Adipose tissue (tissue), 3 donors: ENCODE results near the gene JMJD1C. TPM values are rescaled to one million over a fixed set of nuclear protein-coding genes. Genes with fewer than 3 reads are reported as not detected.

Experiments
- H3K27ac ChIP-seq: one replicate; pipeline ENCODE4 v1.5.1; 2013; ENCODE audit warnings: low read depth, low read length
- WGBS, 3 donors: extraction: QIAGEN DNeasy Blood & Tissue Kit; methylation state at CpG; one replicate each; pipeline ENCODE4 v1.1.7; 2013; 5-methylcytosine and 5-hydroxymethylcytosine counted together
- polyA plus RNA-seq, 3 donors: library from polyadenylated mRNA; stranded (reverse); fragments of 200-250 nt; gene quantifications; one replicate each; pipeline ENCODE4 v1.2.3, GENCODE V29; 2013
- donor health status: healthy with polysubstance abuse.
- donor health status: Bipolar disorder and iron deficiency.
- donor health status: healthy.

Gene JMJD1C
- polyA plus RNA-seq, 3 donors, result 14.7 to 39.5 (median 31.1) TPM

DNA sequence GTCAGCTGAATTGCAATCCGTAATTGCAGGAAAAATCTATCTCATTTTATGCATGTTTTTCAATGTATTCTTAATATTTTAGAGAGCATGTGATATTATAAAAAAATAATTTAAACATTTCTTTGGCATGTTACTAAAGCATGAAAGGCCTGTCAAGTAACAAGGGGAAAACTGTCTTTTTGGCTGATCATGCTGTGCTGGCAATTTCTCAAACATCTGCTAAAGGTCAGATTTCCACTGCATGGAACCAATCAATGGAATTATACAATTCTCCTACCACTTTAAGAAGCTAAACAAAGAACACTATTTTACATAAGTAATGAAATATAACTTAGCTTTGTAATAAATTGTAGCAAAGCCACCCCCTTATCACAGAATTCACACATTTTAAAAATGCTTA is 49.4 kb downstream of the JMJD1C start:
- H3K27ac ChIP-seq, result no peak overlapping the region
- 72 to 84% (median 83%) methylated on average over 1 of the region's 1 CpG for WGBS, 3 donors

GRCh38 chr10:63415640-63416244 is 50.0 kb downstream of the JMJD1C start:
- 52 to 53% (median 53%) methylated on average over 5 of the region's 5 CpGs for WGBS, 3 donors
- H3K27ac ChIP-seq, result no peak overlapping the region

DNA sequence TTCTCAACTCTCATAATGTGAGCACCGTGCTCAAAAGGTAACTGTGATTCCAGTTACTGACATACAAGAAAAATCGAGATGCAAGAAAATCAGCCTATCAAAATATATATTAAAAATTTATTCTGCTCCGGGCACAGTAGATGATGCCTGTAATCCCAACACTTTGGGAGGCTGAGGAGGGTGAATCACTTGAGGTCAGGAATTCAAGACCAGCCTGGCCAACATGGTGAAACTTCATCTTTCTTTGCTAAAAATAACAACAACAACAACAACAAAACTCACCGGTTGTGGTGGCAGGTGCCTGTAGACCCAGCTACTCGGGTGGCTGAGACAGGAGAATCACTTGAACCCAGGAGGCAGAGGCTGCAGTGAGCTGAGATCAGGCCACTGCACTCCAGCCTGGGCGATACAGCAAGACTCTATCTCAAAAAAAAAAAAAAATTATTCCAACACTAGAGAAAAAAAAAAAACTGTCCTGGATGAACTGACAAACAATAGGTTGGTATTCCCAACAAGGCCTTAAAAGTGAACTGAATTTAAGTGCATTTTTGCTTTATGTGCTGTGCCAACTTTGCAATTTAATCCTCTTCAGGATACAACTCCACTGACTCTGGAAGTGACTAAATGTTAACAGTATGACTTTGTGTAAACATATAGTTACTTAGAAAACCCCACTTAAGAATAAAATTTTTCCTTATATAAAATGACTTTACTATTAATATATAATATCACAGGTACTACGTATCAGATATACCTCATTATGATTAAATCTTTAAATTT is 51.1 kb downstream of the JMJD1C start:
- no peak overlapping the region for H3K27ac ChIP-seq
- WGBS, 3 donors, result 95 to 97% (median 96%) methylated on average over 7 of the region's 7 CpGs

GRCh38 chr10:63413429-63413828 is 52.3 kb downstream of the JMJD1C start:
- H3K27ac ChIP-seq, result no peak overlapping the region
- 52 to 86% (median 74%) methylated on average over 3 of the region's 3 CpGs for WGBS, 3 donors

DNA sequence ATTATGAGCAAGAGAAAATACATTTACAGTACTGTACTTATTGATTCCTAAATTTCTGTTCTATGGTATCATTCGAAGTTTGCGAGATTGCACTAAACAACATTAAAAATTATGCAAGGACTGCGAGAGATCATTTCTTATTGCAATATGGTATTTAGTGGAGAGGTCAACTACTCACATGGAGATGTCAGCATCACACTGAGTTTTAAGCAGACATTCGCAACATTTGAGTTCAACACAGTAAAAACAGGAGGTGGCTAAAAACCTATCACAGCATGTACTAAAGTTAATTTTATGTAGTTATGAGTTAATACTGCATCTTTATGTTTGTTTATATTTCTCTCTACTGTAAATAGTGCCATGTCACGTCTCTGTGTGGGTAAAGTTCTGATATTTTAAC is 53.5 kb downstream of the JMJD1C start:
- no peak overlapping the region for H3K27ac ChIP-seq
- 84 to 87% (median 85%) methylated on average over 5 of the region's 5 CpGs for WGBS, 3 donors

DNA sequence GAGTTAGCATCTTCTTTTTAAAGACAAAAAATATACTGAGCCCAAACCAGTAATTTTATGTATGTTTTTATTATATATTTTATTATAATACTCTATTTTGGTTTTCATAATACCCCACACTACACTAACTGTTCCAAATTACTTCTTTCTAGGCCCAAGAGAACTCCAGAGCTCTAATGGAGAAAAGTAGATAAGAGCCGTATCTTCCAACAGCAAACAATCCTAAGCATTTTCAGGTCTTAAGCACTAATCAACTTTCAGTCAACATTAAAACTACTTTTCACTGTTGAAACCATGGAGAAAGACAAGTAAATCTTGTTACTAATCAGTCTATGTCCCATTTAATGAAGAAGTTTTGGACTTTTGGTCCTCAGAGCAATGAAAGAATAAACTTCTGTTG is 55.1 kb downstream of the JMJD1C start:
- 53 to 91% (median 90%) methylated on average over 1 of the region's 1 CpG for WGBS, 3 donors
- H3K27ac ChIP-seq, result no peak overlapping the region

DNA sequence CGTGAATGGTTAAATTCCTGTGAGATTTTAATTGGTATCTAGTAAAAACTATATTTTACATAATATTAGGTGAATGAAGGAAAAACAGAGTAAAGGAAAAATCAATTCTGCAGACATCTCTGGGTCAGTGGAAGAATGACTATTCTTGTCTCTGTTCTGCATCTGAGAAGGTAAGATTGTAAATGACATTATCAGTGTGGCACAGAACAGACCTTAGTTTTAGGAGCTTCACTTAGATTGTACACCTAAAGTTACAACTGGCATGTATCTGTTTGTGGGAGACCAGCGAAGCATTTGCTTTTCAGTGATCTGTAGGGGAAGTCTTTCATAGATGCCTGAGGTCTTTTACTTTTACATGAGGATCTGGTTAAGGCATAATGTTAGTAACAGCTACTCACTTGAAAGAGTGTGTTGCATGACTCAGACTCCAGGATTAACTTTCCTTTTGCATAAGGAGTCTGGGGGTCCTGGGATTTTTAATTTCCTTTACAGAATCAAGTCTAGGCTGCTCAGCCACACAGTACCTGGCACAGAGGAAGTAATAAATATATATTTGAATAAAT is 56.2 kb downstream of the JMJD1C start:
- H3K27ac ChIP-seq, result no peak overlapping the region
- WGBS, 3 donors, result 87 to 96% (median 92%) methylated on average over 2 of the region's 2 CpGs

DNA sequence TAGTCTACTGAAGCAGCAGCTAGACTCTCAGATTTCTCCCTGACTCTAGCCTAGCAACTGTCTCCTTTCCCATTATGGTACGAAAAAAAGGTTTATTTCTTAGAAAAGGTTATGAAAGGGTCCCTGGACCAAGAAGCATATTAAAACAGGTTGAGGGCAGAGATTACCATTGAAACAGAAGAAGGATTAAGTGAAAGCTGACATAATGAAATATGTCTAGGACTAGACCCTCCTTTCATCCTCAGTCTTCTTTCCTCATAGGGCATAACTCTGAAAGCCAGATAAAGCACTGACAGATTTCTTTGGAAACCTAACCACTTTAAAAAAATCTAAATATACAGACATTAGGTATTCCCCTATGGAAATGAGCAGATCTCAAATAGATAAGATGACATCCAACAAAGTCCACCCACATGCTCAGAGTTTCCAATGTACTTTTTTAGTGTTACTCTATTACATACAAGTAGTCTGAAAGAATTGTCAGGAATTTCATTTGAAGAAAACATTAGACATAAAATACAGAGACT is 58.6 kb downstream of the JMJD1C start:
- no peak overlapping the region for H3K27ac ChIP-seq
- WGBS, 3 donors, result 92 to 100% (median 100%) methylated on average over 1 of the region's 1 CpG

DNA sequence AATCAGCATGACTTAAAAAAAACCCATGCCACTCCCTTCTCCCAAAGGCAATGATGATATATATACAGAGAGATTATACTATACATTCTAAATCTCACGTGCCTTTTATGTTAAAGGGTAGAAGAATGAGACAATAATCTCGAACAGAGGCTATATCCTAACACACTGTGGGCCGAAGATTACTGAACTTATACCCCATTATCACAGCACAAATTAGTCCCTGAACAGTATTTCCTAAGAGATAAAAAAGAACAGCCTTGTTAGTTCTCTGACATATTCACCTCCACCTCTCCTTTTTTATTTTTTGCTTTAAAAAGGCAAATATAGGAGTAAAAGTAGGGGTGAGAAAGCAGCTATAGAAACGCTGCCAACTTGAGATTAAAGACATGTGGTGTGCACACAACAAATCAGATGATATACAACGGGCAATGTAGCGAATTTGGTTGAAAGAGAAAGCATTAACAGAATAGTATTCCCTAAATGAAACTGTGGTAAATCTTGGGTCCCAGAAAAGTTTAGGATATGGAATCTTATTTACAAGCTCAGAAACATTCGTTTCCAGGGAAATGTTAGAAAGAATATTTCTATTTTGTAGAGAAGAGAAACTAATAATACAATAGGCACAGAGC is 69.5 kb downstream of the JMJD1C start:
- WGBS, 3 donors, result 51 to 64% (median 56%) methylated on average over 7 of the region's 7 CpGs
- no peak overlapping the region for H3K27ac ChIP-seq

DNA sequence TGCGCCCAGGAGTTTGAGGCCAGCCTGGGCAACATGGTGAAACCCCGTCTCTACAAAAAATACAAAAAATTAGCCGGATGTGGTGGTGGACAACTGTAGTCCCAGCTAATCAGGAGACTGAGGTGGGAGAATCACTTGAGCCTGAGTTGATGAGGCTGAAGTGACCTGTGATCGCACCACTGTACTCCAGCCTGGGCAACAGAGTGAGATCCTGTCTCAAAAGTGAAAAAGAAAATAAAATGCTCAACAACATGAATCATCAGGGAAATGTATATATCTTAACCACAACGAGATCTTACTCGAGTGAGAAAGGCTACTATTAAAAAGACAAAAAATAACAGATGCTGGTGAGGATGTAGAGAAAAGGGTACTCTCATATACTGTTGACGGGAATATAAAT is 72.7 kb downstream of the JMJD1C start:
- no peak overlapping the region for H3K27ac ChIP-seq
- 92 to 95% (median 93%) methylated on average over 7 of the region's 7 CpGs for WGBS, 3 donors

GRCh38 chr10:63392224-63392623 is 73.6 kb downstream of the JMJD1C start:
- H3K27ac ChIP-seq, result no peak overlapping the region
- 97 to 99% (median 97%) methylated on average over 6 of the region's 6 CpGs for WGBS, 3 donors

DNA sequence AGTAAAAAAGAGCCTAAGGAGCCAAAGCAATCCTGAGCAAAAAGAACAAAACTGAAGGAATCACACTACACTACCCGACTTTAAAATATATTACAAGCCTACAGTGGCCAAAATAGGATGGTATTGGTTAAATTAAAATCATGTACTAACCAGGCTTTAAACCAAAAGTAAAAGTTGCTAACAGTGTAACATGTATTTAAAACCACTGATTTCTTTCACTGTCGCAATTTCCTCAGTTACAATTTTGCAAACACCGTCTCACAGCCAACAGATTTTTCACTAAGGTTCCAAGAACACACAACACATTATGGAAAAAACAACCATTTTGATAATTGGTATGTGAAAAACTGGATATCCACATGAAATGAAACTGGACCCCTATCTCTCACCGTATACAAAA is 74.0 kb downstream of the JMJD1C start:
- 69 to 91% (median 74%) methylated on average over 4 of the region's 4 CpGs for WGBS, 3 donors
- H3K27ac ChIP-seq, result no peak overlapping the region

- 96 to 100% (median 97%) methylated on average over 1 of the region's 1 CpG for WGBS, 3 donors
- H3K27ac ChIP-seq, result no peak overlapping the region
These were observed 75.3 kb downstream of the JMJD1C start for GRCh38 chr10:63390521-63390920.

GRCh38 chr10:63388421-63389031 is 77.3 kb downstream of the JMJD1C start:
- no peak overlapping the region for H3K27ac ChIP-seq
- 54 to 76% (median 58%) methylated on average over 2 of the region's 2 CpGs for WGBS, 3 donors

DNA sequence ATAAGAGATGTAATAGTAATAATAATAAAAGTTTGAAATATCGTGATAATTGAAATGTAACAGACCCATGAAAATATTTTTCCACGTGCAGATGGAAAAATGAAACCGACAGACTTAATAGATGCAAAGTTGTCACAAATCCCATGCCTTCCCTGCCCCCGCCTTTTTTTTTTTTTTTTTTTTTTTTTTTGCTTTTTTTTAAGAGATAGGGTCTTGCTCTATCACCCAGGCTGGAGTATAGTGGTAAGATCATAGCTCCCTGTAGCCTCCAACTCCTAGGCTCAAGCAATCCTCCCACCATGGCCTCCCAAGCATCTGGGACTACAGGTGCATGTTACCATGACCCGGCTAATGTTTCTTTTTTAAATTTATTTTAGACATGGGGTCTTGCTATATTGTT is 80.5 kb downstream of the JMJD1C start:
- WGBS, 3 donors, result 93 to 97% (median 95%) methylated on average over 5 of the region's 5 CpGs
- H3K27ac ChIP-seq, result no peak overlapping the region

DNA sequence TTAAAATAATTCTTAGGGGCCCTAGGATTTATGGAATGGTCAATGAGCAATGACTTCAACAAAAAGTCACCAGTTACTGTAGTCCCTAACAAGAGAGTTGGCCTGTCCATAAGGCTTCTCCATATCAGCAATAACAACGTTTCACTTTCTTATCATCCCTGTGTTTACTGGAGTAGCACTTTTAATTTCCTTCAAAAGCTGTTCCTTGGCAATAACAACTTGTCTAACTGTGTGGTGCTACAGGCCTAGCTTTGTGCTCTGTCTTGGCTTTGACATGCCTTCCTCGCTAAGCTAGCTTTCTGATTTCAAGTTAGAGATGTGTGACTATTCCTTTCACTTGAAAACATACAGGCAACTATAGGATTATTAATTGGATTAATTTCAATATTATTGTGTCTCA is 81.1 kb downstream of the JMJD1C start:
- WGBS, 3 donors, result 55 to 75% (median 73%) methylated on average over 2 of the region's 2 CpGs
- H3K27ac ChIP-seq, result no peak overlapping the region

- no peak overlapping the region for H3K27ac ChIP-seq
- WGBS, 3 donors, result 79 to 90% (median 83%) methylated on average over 1 of the region's 1 CpG
These were observed 81.8 kb downstream of the JMJD1C start for GRCh38 chr10:63384001-63384400.

DNA sequence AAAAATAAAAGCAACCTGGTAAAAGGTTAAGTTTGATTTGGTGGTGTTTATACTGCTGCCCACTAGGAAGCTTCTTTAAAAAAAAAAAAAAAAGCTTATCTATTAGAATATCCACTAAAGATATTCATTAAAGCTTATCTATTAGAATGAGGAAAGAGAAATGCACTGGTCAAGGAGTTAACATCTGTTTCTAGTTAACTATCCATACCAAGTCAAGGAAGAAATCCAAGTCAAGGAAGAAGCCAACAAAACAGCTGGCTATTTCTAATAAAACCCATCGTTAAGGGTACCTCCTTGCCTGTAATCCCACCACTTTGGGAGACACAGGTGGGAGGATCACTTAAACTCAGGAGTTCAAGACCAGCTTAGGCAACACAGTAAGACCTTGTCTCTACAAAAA is 82.6 kb downstream of the JMJD1C start:
- 36 to 75% (median 64%) methylated on average over 1 of the region's 1 CpG for WGBS, 3 donors

DNA sequence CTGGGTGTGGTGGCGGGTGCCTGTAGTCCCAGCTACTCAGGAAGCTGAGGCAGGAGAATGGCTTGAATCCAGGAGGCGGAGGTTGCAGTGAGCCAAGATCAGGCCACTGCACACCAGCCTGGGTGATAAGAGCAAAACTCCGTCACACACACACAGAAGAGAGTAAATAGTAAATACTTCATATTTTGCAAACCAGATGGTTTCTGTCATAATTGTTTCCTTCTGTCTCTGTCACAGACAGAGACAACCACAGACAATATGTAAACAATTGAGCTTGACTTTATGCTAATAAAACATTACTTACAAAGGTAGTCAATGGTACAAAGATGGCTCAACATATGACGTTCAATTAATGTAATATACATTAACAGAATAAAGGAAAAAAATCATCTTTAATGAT is 83.7 kb downstream of the JMJD1C start:
- 86 to 90% (median 88%) methylated on average over 4 of the region's 4 CpGs for WGBS, 3 donors
- H3K27ac ChIP-seq, result no peak overlapping the region

More for the DNA sequence above, 82.6 kb downstream of the JMJD1C start:
- H3K27ac ChIP-seq, result no peak overlapping the region
